ENCODE data around the gene RAB11FIP4. TPM values are rescaled to one million over a fixed set of nuclear protein-coding genes. Genes with fewer than 3 reads are reported as not detected.

Gene RAB11FIP4
- total and polyA plus RNA-seq, 7 experiments from 2014 or later: 16.1 to 82.4 (median 55.1) TPM

DNA sequence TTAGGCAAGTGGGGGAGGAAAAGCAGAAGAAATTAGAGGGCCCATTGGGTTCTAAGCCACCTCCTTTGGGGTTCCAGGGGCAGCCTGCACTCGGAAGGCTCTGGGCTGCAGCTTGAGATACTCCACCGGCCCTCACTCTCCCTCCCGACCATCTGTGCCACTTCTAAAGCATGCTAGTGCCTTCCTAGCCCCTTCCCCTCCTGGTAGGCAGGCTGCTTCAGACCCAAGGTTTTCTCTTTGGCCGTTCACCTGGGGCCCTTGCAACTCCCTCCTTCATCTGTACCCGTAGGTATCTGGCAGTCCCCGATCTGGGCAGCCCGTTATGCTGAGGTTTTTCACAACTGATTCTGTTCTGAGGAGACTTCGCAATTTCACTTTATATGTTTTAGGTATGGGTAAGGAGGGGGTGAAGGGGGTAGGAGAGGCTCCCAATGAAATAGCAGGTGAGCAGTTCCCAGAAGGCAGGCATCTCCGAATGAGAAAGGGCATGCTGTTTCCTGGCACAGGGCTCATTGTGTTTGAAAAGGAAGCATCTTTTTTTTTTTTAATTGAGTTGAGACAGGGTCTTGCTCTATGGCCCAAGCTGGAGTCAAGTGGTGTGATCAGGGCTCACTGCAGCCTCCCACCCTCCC is 98.7 kb downstream of the RAB11FIP4 start:
- H3K36me3 ChIP-seq (ENCODE audit: control insufficient read depth in 2 of 3, insufficient read depth in 3 of 3, low read length in 3 of 3): peaks cover 0 to 5% (median 0%) of the 10 kb centered on the region in 3 experiments
- intact Hi-C loops (cut with micrococcal nuclease): loop anchor here in 1 of 2 donors (5.0 kb wide), 1 partner anchor 668 kb away; the partner anchor contains the start of gene CRLF3
- peak overlapping the region; percentile 90 for H3K27ac ChIP-seq (ENCODE audit: low read depth, low read length)
- H3K4me3 ChIP-seq (ENCODE audit: low read length): peak overlapping the region; percentile 79
- H3K9me3 ChIP-seq (ENCODE audit: control insufficient read depth in 2 of 3, low read length in 3 of 3): no peaks in the 10 kb centered on the region
- no peak for ATAC-seq
- Mint-ChIP-seq H3K4me1 (peaks cover 65 to 74% (median 70%) of the 10 kb centered on the region in 7 donors), H3K9me3 (no peaks in the 10 kb centered on the region), H3K4me3 (peak overlapping the region; percentile 86 to 98 (median 96)), H3K27ac (peak overlapping the region; percentile 81 to 98 (median 97)), H3K27me3 (peaks cover 0 to 5% (median 0%) of the 10 kb centered on the region in 5 donors), H3K36me3 (peaks cover 0 to 3% (median 0%) of the 10 kb centered on the region in 5 donors)
- POLR2A ChIA-PET: interaction anchor here (0.5 to 8.6 kb wide), 6 partner anchors 10 to 172 kb away, joined by 3 to 176 read pairs (median 4); no protein-coding TSS in a partner anchor
- H3K27me3 ChIP-seq (ENCODE audit: control insufficient read depth in 2 of 2, insufficient read depth in 2 of 2, low read length in 2 of 2): no peaks in the 10 kb centered on the region
- no peak for DNase-seq
- CTCF ChIA-PET: interaction anchor here (0.5 to 4.1 kb wide), 3 partner anchors 14 to 46 kb away, joined by 3 to 32 read pairs (median 3); no protein-coding TSS in a partner anchor
- H3K4me1 ChIP-seq (ENCODE audit: control insufficient read depth in 2 of 2, insufficient read depth in 2 of 2, low read length in 2 of 2): peaks cover 61 to 65% of the 10 kb centered on the region in 2 donors

- Histone ChIP-seq H3K27ac (ENCODE audit: low read depth, low read length) (peak overlapping the region; percentile 90), H3K36me3 (ENCODE audit: control insufficient read depth in 2 of 3, insufficient read depth in 3 of 3, low read length in 3 of 3) (peaks cover 0 to 5% (median 0%) of the 10 kb centered on the region in 3 experiments), H3K4me3 (ENCODE audit: low read length) (no peak overlapping the region), H3K4me1 (ENCODE audit: control insufficient read depth in 2 of 2, insufficient read depth in 2 of 2, low read length in 2 of 2) (peaks cover 68 to 72% of the 10 kb centered on the region in 2 donors), H3K9me3 (ENCODE audit: control insufficient read depth in 2 of 3, low read length in 3 of 3) (no peaks in the 10 kb centered on the region), H3K27me3 (ENCODE audit: control insufficient read depth in 2 of 2, insufficient read depth in 2 of 2, low read length in 2 of 2) (no peaks in the 10 kb centered on the region)
- H3K4me1 Mint-ChIP-seq: peaks cover 72 to 80% (median 76%) of the 10 kb centered on the region in 7 donors
- peak overlapping the region; percentile 33 to 98 (median 94) for H3K4me3 Mint-ChIP-seq
- DNase-seq (no peak), ATAC-seq (no peak)
- H3K27ac Mint-ChIP-seq: peak overlapping the region; percentile 84 to 98 (median 97)
- H3K9me3 Mint-ChIP-seq: no peaks in the 10 kb centered on the region
- ChIA-PET CTCF (interaction anchor here (1.4 to 2.6 kb wide), 2 partner anchors 18 to 46 kb away, joined by 3 to 19 read pairs; no protein-coding TSS in a partner anchor), POLR2A (interaction anchor here (0.5 to 8.6 kb wide), 4 partner anchors 10 to 20 kb away, joined by 3 to 176 read pairs (median 4); no protein-coding TSS in a partner anchor)
- intact Hi-C loops (cut with micrococcal nuclease): loop anchor here in 1 of 2 donors (5.0 kb wide), 1 partner anchor 669 kb away; the partner anchor contains the start of gene CRLF3
- peaks cover 0 to 5% (median 0%) of the 10 kb centered on the region in 5 donors for H3K36me3 Mint-ChIP-seq
- H3K27me3 Mint-ChIP-seq: peaks cover 0 to 5% (median 0%) of the 10 kb centered on the region in 5 donors
Observed at GRCh38 chr17:31490671-31491375, 99.3 kb downstream of the RAB11FIP4 start.

DNA sequence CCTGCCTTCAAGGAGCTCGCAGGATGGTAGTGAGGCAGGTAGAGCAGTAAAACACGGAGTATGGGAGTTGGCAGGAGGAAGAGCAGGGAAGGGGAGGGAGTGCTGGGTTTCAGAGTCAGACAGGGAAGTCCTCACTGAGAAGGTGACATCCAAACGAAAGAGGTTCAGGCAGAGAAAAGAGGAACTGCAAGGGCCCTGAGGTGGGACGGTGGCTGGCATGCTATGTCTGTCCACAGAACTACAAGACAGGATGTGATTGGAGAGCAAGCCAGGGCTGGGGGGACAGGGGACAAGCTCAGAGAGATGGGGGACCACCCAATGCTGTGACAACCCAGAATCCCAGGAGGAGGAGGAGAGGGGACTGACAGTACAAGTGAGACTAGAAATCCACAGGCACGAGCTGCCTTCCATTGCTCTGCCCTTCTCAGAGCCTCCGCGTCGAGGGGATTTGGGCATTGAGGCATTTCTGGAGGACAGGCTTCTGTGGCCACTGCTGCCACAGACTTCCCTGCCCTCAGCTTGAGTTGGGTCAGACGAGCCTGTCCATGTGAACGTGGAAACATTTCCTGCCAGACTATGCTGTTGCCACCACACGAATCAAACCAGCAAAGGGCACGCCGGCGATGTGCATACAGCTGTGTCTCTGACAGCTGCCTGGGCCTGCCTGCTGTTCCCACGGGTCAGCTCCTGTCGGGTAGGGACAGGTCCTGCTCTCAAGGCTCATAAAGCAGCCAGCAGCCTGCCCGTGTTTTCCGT is 100.1 kb downstream of the RAB11FIP4 start:
- H3K4me3 Mint-ChIP-seq: peak overlapping the region; percentile 33 to 98 (median 90)
- H3K27ac ChIP-seq (ENCODE audit: low read depth, low read length): peak overlapping the region; percentile 90
- H3K27me3 ChIP-seq (ENCODE audit: control insufficient read depth in 2 of 2, insufficient read depth in 2 of 2, low read length in 2 of 2): no peaks in the 10 kb centered on the region
- peaks cover 0 to 5% (median 0%) of the 10 kb centered on the region in 5 donors for H3K36me3 Mint-ChIP-seq
- H3K9me3 ChIP-seq (ENCODE audit: control insufficient read depth in 2 of 3, low read length in 3 of 3): no peaks in the 10 kb centered on the region
- POLR2A ChIA-PET: interaction anchor here (1.0 to 8.6 kb wide), 5 partner anchors 10 to 37 kb away, joined by 3 to 176 read pairs (median 3); no protein-coding TSS in a partner anchor
- intact Hi-C loops (cut with micrococcal nuclease): loop anchor here in 1 of 2 donors (5.0 kb wide), 1 partner anchor 669 kb away; the partner anchor contains the start of gene CRLF3
- DNase-seq: peak in 1 of 9 donors; percentile 6
- peaks cover 75 to 79% of the 10 kb centered on the region in 2 donors for H3K4me1 ChIP-seq (ENCODE audit: control insufficient read depth in 2 of 2, insufficient read depth in 2 of 2, low read length in 2 of 2)
- no peak overlapping the region for H3K4me3 ChIP-seq (ENCODE audit: low read length)
- CTCF ChIA-PET: interaction anchor here (0.6 to 2.6 kb wide), 4 partner anchors 10 to 212 kb away, joined by 3 to 19 read pairs (median 4); no protein-coding TSS in a partner anchor
- no peaks in the 10 kb centered on the region for H3K9me3 Mint-ChIP-seq
- peaks cover 0 to 5% (median 0%) of the 10 kb centered on the region in 3 experiments for H3K36me3 ChIP-seq (ENCODE audit: control insufficient read depth in 2 of 3, insufficient read depth in 3 of 3, low read length in 3 of 3)
- H3K27me3 Mint-ChIP-seq: peaks cover 0 to 5% (median 0%) of the 10 kb centered on the region in 5 donors
- ATAC-seq: no peak
- H3K4me1 Mint-ChIP-seq: peaks cover 74 to 88% (median 82%) of the 10 kb centered on the region in 7 donors
- peak overlapping the region; percentile 84 to 98 (median 97) for H3K27ac Mint-ChIP-seq

- peaks cover 76 to 81% of the 10 kb centered on the region in 2 donors for H3K4me1 ChIP-seq (ENCODE audit: control insufficient read depth in 2 of 2, insufficient read depth in 2 of 2, low read length in 2 of 2)
- H3K27ac ChIP-seq (ENCODE audit: low read depth, low read length): peak overlapping the region; percentile 90
- H3K27me3 ChIP-seq (ENCODE audit: control insufficient read depth in 2 of 2, insufficient read depth in 2 of 2, low read length in 2 of 2): no peaks in the 10 kb centered on the region
- intact Hi-C loops (cut with micrococcal nuclease): loop anchor here in 1 of 2 donors (5.0 kb wide), 1 partner anchor 670 kb away; the partner anchor contains the start of gene CRLF3
- ChIA-PET POLR2A (interaction anchor here (1.0 to 8.6 kb wide), 5 partner anchors 9 to 36 kb away, joined by 3 to 176 read pairs (median 3); no protein-coding TSS in a partner anchor), CTCF (interaction anchor here (0.6 to 2.6 kb wide), 4 partner anchors 10 to 213 kb away, joined by 3 to 19 read pairs (median 4); no protein-coding TSS in a partner anchor)
- Mint-ChIP-seq H3K27me3 (peaks cover 0 to 3% (median 0%) of the 10 kb centered on the region in 5 donors), H3K9me3 (no peaks in the 10 kb centered on the region), H3K27ac (peak overlapping the region; percentile 6 to 98 (median 97)), H3K4me1 (peaks cover 74 to 88% (median 79%) of the 10 kb centered on the region in 7 donors), H3K4me3 (peak overlapping the region in 8 of 10 donors; percentile 82 to 98 (median 94)), H3K36me3 (peaks cover 0 to 5% (median 0%) of the 10 kb centered on the region in 5 donors)
- no peak overlapping the region for H3K4me3 ChIP-seq (ENCODE audit: low read length)
- no peak for ATAC-seq
- H3K36me3 ChIP-seq (ENCODE audit: control insufficient read depth in 2 of 3, insufficient read depth in 3 of 3, low read length in 3 of 3): peaks cover 0 to 5% (median 0%) of the 10 kb centered on the region in 3 experiments
- no peaks in the 10 kb centered on the region for H3K9me3 ChIP-seq (ENCODE audit: control insufficient read depth in 2 of 3, low read length in 3 of 3)
- peak in 1 of 9 donors; percentile 7 for DNase-seq
Observed at GRCh38 chr17:31492206-31492605, 100.7 kb downstream of the RAB11FIP4 start.

- no peaks in the 10 kb centered on the region for H3K27me3 Mint-ChIP-seq
- peaks cover 72 to 88% of the 10 kb centered on the region in 2 donors for H3K4me1 ChIP-seq (ENCODE audit: control insufficient read depth in 2 of 2, insufficient read depth in 2 of 2, low read length in 2 of 2)
- peak overlapping the region; percentile 95 to 98 (median 97) for H3K27ac Mint-ChIP-seq
- H3K9me3 Mint-ChIP-seq: no peaks in the 10 kb centered on the region
- H3K4me3 Mint-ChIP-seq: peak overlapping the region; percentile 76 to 98 (median 90)
- peaks cover 76 to 93% (median 84%) of the 10 kb centered on the region in 7 donors for H3K4me1 Mint-ChIP-seq
- peaks cover 0 to 5% (median 0%) of the 10 kb centered on the region in 5 donors for H3K36me3 Mint-ChIP-seq
- H3K4me3 ChIP-seq (ENCODE audit: low read length): peak overlapping the region; percentile 9
- CTCF ChIA-PET: interaction anchor here (1.1 to 2.6 kb wide), 2 partner anchors 16 to 31 kb away, joined by 3 to 19 read pairs; no protein-coding TSS in a partner anchor
- ATAC-seq (peak; percentile 64), DNase-seq (peak in 2 of 9 donors; percentile 58 to 63)
- intact Hi-C loops (cut with micrococcal nuclease): loop anchor here in 1 of 2 donors (5.0 kb wide), 1 partner anchor 671 kb away; the partner anchor contains the start of gene CRLF3
- no peaks in the 10 kb centered on the region for H3K27me3 ChIP-seq (ENCODE audit: control insufficient read depth in 2 of 2, insufficient read depth in 2 of 2, low read length in 2 of 2)
- H3K9me3 ChIP-seq (ENCODE audit: control insufficient read depth in 2 of 3, low read length in 3 of 3): no peaks in the 10 kb centered on the region
- POLR2A ChIA-PET: interaction anchor here (0.6 to 8.6 kb wide), 4 partner anchors 10 to 35 kb away, joined by 3 to 176 read pairs (median 10); no protein-coding TSS in a partner anchor
- H3K36me3 ChIP-seq (ENCODE audit: control insufficient read depth in 2 of 3, insufficient read depth in 3 of 3, low read length in 3 of 3): peaks cover 0 to 5% (median 0%) of the 10 kb centered on the region in 3 experiments
- H3K27ac ChIP-seq (ENCODE audit: low read depth, low read length): peak overlapping the region; percentile 90
Observed at GRCh38 chr17:31492880-31493655, 101.6 kb downstream of the RAB11FIP4 start.
